SW 1271 (cell line): ENCODE data around the gene FOXA1.

ENCODE experiments used
- DNase-seq, 2 experiments: peaks; one replicate each; lab custom pipeline; 2025; lab: John Stamatoyannopoulos, UW

Gene FOXA1

DNA sequence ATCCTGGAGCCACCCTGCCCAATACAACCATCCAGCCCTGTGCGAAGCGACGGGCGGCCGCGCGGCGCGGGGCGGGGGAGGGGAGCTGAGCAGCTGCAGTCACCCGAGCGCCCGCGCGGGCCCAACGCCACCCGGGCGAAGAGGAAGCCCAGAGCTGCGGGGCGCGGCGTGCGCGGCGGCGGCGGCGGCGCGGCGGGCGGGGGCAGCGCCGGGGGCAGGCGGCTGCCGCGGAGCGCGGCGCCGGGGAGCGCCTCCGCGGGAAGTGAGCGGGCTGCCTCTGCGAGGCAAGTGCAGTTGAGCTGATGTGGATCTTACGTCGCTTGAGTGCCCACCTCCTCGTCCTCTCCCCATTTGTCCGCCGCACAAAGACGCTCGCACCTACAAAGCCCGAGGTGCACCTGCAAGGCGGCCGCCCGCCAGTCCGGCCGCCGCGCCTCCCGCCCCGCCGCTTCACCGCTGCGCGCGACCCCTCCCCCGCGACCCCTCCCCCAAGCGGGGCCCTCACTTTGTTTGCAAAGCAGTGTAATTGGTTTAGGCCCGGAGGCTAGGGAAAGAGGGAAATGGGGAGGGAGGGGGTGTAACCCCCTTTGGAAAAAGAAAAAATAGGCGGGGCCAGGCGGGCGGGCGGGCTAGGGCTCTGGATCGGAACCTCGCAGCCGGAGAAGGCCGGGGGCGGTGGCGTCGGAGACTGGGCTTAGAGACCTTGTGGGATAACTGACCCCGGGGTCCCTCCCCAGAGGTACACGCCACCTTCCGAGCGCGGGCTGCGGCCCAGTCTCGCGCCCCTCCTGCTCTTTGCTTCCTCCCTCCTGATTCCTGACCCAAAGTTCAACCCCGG, at the start of gene FOXA1, which contains the start of gene TTC6:
Gene FOXA1, minus strand, starts transcription at position 279 of the 838 bp plus-strand sequence. Its CDS starts 277 bp downstream, at position 2.
Gene TTC6, plus strand, starts transcription at position 659 of the 838 bp plus-strand sequence. CDS start 26,436 bp downstream, outside the sequence.
- DNase-seq = peak; percentile 21 to 25

DNA sequence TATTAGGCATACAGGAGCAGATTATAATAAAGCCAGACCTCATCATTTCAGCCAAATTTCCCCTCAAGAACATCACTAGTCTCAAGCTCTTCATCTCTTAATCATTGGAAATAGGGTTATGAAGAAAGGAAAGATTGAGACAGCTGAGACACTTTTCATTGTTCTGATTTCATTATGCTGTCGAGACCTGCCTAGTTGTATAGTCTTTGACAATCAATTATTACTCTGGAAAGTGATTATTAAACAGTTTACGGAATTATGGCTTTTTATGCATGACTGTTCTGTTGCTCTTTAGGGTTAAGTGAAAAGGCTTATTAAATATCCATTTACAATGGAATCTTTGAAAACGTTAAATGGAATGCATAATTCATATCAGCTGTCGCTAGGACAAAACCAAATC, 48.7 kb upstream of the FOXA1 start:
- no peak for DNase-seq

DNA sequence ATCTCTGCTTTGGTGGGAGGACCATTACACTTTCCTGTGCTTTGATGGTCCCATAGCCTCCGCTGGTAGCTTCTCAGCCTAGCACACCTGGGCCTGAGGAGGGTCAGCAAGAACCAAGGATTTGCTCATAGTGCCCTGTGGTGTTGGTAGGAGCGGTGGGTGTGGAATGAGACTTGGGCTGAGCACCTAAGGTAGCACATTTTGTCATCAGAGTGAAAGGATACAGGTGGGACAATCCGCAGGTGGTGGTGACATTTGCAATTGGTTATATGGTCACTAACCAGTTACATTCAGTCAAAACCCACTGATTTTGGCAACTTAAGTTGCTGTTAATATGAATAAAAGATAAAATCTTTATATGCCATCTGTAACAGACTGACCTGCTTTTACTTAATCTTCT, 47.1 kb upstream of the FOXA1 start:
- DNase-seq = no peak

DNA sequence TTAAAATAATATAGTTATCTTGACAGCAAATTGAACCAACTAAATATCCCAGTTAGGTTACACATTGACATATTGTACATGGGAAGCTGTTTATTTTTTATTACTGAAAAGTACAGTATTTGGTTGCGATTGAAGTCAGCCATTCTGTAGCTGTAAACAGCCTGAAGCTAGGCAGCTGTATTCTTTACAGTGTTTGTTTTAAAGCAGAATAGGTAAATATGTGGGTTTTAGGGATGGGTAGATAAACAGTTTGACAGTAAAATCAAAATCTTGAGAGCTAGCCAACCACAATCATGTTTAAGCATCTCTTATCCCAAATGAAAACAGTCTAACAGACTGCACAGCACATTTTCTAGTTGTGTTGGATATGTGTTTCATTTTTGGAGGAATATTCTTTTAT, 46.1 kb upstream of the FOXA1 start:
- no peak for DNase-seq

DNA sequence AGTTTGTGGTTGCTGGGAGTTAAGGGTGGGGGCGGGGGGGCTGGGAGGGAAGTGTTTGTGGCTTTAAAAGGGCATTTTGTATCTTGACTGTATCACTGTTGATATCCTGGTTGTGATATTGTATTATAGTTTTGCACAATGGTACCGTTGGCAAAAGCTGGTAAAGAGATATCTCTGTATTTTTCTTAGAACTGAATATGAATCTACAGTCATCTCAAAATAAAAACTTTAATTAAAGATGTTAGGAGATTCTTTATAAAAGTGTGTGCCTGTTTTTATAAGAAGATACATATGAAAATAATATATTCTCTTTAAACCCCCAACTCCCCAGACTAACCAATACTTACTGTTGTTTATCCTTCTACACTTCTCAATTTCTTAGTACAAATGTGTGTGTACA, 43.5 kb upstream of the FOXA1 start:
- no peak for DNase-seq

DNA sequence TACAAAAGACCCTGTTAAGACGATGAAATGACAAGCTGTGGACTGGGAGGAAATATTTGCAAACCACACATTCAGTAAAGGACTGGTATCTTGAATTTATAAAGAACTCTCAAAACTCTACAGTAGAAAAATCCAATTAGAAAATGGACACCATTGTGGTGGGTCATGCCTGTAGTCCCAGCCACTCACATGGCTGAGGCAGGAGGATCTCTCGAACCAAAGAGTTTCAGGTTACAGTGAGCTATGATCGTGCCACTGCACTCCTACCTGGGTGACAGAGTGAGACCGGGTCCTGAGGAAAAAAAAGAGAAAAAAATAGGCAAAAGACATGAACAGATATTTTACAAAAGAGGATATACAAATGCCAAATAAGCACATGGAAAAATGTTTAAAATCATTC, 42.3 kb upstream of the FOXA1 start:
- DNase-seq = no peak

DNA sequence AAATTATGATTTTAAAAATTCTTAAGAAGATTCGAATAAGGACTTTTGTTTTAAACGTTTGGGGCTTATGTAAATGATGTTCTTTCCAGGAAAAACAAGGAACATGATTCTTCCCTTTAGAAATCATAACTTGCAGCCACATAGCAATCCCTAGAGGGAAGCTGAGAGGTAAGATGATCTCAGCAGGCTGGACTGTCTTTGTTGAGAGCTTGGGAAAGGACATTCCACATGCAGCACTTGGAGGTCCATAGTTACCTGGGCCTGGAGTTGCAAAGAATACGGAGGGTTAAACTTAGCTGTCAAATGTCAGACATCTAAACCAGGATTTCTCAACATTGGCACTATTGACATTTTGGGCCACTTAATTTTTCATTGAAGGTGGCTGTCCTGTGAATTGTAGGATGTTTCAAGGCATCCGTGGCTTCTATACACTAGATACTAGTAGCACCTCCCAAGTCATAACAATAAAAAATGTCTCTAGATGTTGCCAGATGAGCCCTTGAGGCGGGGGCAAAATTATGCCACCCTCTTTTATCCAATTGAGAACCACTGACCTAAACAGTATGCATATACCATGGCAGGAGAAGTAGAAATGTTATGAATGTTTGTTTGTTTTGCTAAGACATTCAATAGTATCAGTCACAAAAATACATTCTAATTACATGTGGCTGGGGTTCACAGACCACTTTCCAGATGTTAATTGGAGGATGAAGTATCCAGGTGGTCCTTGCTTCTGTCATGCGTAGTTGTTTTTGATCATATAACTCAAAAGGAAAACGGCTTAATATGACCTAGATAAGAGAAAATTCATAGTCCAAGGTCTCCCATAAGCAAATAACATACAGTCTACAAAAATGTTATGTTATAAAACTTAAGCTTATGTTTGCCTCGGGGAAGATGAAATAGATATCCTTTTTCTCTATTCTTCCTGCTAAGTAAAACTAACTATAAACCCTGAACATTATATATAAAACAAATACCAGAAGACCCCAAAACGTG, 30.8 kb upstream of the FOXA1 start:
- DNase-seq = no peak

DNA sequence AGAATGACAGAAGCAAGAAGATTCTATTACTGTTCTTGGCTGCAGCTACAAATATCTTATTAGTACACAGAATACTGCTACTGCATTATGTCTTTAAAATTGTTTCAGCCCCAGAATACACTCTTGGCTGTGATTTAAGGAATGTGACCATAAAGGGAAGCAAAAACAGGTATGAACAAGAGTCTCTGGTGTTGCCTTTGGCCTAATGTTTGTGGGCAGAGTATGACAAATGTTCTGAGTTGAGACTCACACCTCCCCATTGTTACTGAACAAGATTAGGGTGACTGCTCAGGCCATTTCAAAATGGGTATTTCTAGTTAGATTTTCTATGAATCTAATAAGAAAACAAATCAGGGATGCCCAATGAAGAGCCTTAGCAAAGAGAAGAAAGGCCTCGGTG, 28.9 kb upstream of the FOXA1 start:
- DNase-seq = no peak

DNA sequence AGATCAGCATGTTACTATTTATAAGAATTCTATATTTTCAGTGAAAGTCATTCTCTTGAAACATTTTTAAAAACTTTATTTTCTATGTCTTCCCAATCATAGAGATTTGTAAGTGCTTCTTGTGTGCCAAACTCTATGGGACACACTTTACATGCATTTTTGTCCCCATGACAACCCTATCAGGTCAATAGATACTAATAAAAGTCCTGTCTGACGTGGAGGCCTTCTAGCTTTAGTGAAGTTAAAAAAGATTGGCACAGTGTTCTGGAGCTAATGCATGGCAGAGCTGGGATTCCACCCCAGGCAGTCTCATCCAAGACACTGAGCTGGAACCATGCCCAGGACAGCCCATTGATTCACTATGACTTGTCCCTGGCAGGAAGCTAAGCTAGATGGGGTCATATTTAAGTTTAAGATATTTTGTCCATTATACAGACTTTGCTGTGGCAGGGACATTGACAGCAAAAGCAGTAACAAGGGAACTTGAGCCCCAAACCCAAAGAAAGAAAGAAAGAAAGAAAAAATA, 28.4 kb upstream of the FOXA1 start:
- no peak for DNase-seq

DNA sequence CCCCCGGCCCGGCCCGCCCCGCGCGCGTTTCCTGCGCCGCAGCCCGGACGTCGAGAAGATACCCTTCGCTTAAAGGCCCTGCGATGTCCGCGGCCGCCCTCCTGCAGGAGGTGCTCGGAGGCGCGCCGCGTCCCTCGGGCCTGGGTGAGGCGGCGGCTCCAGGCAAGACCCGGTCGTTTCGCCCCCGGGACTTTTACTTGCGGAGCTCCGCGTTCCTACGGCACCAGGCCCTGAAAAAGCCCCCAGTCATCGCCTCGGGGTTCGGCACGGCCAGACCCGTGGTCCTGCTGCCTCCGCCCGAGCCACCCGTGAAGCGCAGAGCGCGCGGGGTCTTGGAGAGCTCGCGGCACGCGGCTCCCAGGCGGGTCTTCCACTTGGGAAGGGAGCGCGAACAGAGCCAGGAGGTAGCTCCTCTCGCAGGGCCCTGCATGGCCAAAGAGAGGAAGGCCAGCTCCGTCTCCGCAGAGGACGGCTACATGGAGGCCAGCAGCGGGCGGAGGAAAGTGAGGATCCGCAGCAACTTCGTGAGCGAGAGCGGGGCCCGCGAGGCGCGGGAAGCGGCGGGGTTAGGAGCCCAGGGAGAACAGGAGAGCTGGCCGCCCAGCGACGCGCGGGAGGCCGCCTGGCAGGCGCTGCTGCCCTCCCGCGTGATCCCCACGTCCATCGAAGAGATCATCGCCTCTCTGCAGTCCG, 27.3 kb upstream of the FOXA1 start:
- DNase-seq = no peak

DNA sequence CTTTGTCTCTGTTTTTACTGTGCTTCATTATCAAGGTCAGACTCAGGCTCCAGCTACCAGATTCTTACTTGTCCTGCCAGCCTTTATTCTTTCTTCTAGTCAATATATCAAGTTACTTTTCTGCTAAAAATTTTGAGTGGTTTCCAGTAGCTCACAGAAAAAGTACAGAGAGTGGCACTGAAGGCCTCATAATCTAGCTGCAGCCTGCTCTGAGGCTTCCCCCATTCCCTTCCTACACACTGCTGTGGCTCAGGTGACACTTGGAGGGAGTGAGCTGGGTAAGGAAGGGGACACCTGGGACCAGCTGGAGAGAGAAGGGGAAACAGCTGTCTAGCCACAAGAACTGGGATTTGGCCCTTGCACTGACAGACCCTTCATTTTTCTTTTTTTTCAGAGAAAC, 25.8 kb upstream of the FOXA1 start:
- DNase-seq = no peak

DNA sequence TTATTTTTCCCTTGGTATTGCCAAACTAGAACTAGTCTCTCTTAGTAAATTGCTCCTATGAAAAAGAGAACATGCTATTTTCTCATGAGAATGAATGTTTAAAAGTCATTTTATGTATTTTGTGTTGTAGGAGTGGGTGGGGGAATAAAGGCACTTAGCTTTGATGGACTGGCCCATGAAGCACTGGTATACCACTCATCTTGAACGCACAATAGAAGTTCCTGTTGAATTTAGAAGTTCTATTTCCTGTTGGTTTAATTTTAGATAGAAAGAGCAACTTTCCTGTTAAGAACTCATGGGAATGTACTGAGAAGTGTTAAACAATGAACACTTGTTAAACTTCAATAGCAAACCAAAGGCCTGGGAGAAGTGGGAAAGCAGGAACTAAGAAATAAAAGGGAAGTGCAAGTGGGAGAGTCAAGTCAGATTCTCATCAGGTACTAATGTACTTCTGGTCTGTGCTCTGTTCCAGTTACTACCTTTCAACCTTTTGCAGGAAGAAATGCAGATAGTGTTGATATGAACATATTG, 23.5 kb upstream of the FOXA1 start:
- no peak for DNase-seq

DNA sequence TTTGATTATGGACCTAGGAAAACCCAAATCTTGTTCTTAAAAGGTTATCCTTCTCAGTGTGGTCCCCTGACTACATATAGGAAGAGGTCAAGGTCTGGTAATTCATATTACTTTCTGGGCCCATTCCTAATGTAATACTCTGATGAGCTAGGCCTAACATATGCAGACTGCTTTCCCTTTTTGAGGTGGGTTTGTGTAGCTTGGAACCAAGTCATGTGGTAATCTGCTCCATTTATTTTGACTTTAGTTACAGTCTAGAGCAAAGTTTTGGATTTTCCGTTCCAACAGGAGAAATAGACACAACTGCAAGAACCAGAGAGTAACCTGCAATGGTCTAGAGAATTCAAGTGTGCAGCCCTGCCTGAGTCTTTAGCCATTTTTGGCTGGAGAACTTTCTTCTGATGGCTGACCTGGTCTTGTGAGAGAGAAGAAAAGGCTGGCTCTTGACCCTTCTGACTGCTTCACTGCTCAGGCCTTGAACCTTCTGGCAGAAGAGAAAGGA, 22.9 kb upstream of the FOXA1 start:
- DNase-seq = no peak

DNA sequence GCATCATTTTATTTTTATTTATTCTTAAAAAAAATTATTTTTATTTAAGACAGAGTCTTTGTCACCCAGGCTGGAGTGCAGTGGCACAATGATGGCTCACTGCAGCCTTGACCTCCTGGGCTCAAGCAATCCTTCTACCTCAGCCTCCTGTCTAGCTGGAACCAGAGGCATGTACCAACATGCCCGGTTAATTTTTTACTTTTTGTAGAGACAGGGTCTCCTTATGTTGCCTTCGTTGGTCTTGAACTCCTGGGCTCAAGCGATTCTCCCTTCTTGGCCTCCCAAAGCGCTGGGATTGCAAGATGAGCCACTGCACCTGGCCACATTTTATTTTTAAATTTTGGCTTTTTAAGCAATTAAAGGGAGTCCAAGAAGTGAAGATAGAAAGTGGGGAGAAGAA, 21.8 kb upstream of the FOXA1 start:
- DNase-seq = no peak

DNA sequence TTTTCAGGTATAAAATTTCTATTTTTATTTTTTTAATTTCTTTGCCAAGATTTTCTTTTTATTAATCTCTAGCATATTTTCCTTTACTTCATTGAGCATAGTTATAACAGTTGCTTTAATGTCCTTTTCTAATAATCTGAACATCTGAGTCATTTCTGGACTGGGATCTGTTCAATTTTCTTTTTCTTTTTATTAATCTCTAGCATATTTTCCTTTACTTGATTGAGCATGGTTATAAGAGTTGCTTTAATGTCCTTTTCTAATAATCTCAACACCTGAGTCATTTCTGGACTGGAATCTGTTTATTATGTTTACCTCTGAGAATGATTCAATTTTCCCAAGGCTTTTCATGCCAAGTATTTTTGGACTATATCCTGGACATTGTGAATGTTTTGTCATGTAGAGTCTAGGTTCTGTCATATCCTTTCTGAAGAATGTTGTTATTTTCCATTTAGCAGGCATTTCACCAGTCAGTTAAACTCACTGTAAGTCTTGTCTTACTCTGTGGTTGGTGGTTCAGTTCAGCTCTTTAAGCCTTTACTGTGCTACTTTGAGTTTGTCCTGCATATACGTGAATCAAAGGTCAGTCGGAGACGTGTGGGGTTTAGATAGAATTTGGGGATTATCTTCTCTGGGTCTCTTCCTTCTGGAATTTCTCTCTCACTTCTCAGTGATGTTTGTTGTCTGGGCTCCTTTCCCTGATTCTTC, 20.7 kb upstream of the FOXA1 start:
- DNase-seq = no peak

DNA sequence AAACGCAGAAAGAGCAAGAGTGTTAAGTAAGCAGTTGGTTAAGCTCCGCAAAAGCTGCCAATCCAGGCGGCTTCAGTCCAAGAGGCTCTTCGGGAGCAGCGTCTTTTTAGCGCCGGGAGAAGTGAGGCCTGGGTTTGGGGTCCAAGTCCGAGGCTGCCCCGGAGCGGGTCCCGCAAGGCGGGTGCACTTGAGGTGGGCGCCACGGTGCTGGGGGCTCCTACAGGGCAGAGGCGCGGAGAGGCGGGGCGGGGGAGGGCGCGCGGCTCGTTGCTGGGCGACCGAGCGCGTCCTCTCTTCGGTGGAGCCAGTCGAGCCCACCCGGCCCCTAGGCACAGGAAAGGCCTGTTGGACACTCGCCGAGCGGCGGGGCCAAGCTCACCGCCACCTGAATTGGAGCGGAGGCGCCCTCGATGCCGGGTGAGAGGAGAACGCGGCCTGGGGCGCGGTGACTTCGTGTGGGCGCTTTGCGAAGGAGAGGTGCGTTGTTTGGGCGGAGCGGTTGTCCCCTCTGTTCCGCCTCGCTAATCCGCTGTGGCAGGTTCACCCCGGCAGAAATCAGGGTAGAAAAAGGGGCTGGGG, 16.0 kb upstream of the FOXA1 start:
- DNase-seq = no peak

DNA sequence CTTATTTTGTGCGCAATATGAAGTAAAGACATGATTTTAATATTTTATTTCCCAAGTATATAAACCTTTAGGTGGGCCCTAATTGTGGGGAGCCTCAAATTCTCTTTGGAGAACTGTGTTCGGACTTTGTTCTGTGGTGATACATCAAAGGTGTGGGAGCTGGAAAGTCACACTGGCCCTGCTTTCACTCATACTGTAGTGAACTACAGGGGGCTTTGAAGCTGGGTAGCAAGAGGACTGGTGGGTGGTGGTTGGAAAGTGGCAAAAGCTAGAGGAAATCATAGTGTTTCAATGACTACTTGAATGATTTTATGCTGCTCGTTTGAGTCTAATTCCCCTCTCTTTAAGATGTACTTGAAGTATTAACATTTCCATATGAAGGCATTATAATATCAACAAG, 13.6 kb upstream of the FOXA1 start:
- no peak for DNase-seq

DNA sequence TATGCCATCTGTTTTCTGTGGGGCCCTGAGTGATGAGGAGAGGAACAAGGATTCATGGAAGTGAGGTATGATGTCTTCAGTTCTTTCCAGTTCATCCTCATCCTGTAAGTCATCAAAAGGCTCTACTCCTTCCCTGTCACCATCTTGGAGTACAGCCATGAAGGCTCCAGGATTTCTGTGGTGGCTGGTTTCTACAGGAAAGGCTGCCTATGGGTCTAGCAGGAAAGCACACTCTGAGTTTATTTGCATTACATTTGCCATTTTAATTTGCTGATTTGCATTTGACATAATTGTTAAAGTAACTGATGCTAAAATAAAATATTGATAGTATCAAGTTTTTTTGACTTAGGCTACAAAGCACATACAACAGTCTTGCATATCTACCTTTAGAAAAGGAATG, 11.6 kb upstream of the FOXA1 start:
- DNase-seq = no peak

DNA sequence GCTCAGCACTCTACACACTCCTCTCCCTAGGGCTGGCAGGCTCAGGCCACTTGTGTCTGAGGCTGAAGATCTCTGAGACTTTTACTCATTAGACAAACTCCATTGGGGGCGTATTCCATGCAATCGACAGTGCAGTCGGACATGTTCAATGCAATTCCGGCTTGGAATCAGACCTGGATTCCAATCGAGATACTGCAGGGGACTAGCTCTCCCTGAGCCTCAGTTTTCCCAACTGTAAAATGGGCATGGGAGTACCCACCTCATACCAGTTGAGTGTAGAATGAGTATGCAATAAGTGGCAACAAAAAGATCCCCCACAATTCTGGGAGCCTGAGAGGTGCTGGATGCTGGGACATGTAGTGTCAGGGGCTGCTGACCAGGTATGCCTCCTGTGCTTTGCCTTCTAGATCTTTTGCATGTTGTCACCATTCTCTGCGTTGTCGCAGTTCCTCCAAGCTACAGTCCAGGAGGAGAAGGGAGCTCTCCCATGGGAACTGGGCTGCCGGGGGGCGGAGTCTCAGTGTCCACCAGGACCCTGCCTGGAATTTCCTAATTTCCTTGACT, 8.7 kb upstream of the FOXA1 start:
- no peak for DNase-seq
